ENCODE data around the gene PTPRM. TPM values are rescaled to one million over a fixed set of nuclear protein-coding genes. Genes with fewer than 3 reads are reported as not detected.

The PTPRM gene
- total RNA-seq, 4 donors from 2014 or later = 81.5 to 98.9 (median 86.8) TPM

- WGBS, 2 donors (ENCODE audit: low coverage in 1 of 2) = 66% methylated on average over 5 to 6 of the region's 6 CpGs
- no peaks in the 10 kb centered on the region for H3K36me3 ChIP-seq
- TF ChIP-seq EP300 (IDR thresholded peaks at IDR 0.05) = no peak
- TF ChIP-seq POLR2AphosphoS5 (IDR thresholded peaks at IDR 0.05) = no peak
- no peak for TF ChIP-seq POLR2A (IDR thresholded peaks at IDR 0.05)
- no peak for TF ChIP-seq CTCF (IDR thresholded peaks at IDR 0.05)
- H3K27me3 ChIP-seq = no peaks in the 10 kb centered on the region
- H3K27ac ChIP-seq = no peak overlapping the region
- ATAC-seq = no peak
- no peaks in the 10 kb centered on the region for H3K9me3 ChIP-seq
- H3K4me1 ChIP-seq = peaks cover 0 to 22% (median 0%) of the 10 kb centered on the region in 3 donors
- no peak overlapping the region for H3K4me3 ChIP-seq
Measured at GRCh38 chr18:8003878-8004675, 437.0 kb downstream of the PTPRM start.

- TF ChIP-seq CTCF (IDR thresholded peaks at IDR 0.05) = no peak
- TF ChIP-seq POLR2AphosphoS5 (IDR thresholded peaks at IDR 0.05) = no peak
- no peak for TF ChIP-seq POLR2A (IDR thresholded peaks at IDR 0.05)
Measured at GRCh38 chr18:8004792-8005191, 437.7 kb downstream of the PTPRM start.

GRCh38 chr18:8005870-8006569 lies 438.9 kb downstream of the PTPRM start:
- Histone ChIP-seq H3K4me3 (no peak overlapping the region), H3K36me3 (no peaks in the 10 kb centered on the region), H3K4me1 (peaks cover 0 to 12% (median 0%) of the 10 kb centered on the region in 3 donors), H3K27ac (no peak overlapping the region), H3K9me3 (no peaks in the 10 kb centered on the region), H3K27me3 (no peaks in the 10 kb centered on the region)
- TF ChIP-seq CTCF (IDR thresholded peaks at IDR 0.05) = no peak
- TF ChIP-seq EP300 (IDR thresholded peaks at IDR 0.05) = no peak
- TF ChIP-seq POLR2A (IDR thresholded peaks at IDR 0.05) = no peak
- TF ChIP-seq POLR2AphosphoS5 (IDR thresholded peaks at IDR 0.05) = no peak
- ATAC-seq = no peak
- 75 to 76% methylated on average over 7 of the region's 7 CpGs for WGBS, 2 donors (ENCODE audit: low coverage in 1 of 2)

More at GRCh38 chr18:8004792-8005191, 437.7 kb downstream of the PTPRM start:
- 92 to 95% methylated on average over 3 of the region's 3 CpGs for WGBS, 2 donors (ENCODE audit: low coverage in 1 of 2)
- H3K36me3 ChIP-seq = no peaks in the 10 kb centered on the region
- peaks cover 0 to 22% (median 0%) of the 10 kb centered on the region in 3 donors for H3K4me1 ChIP-seq
- H3K4me3 ChIP-seq = no peak overlapping the region
- no peak for ATAC-seq
- no peaks in the 10 kb centered on the region for H3K9me3 ChIP-seq
- H3K27me3 ChIP-seq = no peaks in the 10 kb centered on the region
- no peak overlapping the region for H3K27ac ChIP-seq

- TF ChIP-seq POLR2A (IDR thresholded peaks at IDR 0.05) (no peak), POLR2AphosphoS5 (IDR thresholded peaks at IDR 0.05) (no peak), CTCF (IDR thresholded peaks at IDR 0.05) (no peak), EP300 (IDR thresholded peaks at IDR 0.05) (no peak)
- H3K27ac ChIP-seq = no peak overlapping the region
- no peaks in the 10 kb centered on the region for H3K36me3 ChIP-seq
- no peak for ATAC-seq
- H3K4me1 ChIP-seq = peaks cover 0 to 12% (median 0%) of the 10 kb centered on the region in 3 donors
- H3K9me3 ChIP-seq = no peaks in the 10 kb centered on the region
- H3K27me3 ChIP-seq = no peaks in the 10 kb centered on the region
- H3K4me3 ChIP-seq = no peak overlapping the region
- WGBS, 2 donors (ENCODE audit: low coverage in 1 of 2) = 93 to 100% methylated on average over 1 to 3 of the region's 3 CpGs
Measured at GRCh38 chr18:8006979-8007378, 439.9 kb downstream of the PTPRM start.

Data from gastroesophageal sphincter (tissue), 4 donors.